Measurements from ENCODE around the gene ARID1B. TPM values are rescaled to one million over a fixed set of nuclear protein-coding genes. Genes with fewer than 3 reads are reported as not detected.

ARID1B gene
- total and polyA plus RNA-seq, 10 of the 15 experiments (the other 5 are each of a cell fraction or from before 2014, with no cell fraction given): 24.7 to 133 (median 54.6) TPM

- ATAC-seq (peak; percentile 37), FAIRE-seq (no peak), DNase-seq (ENCODE audit: low read depth, low spot score) (no peak)
- peaks cover 92% of the 10 kb centered on the region for H3K79me2 ChIP-seq (ENCODE audit: control insufficient read depth, insufficient read depth, low read length)
- ChIA-PET RAD21 (ENCODE audit: unreplicated experiment) (interaction anchor here (1.1 to 1.2 kb wide), 2 partner anchors 11 to 46 kb away, joined by 3 to 4 read pairs; no protein-coding TSS in a partner anchor), SMC1A (ENCODE audit: uncharacterized antibody, unreplicated experiment) (interaction anchor here (1.2 to 3.2 kb wide), 4 partner anchors 10 to 100 kb away, joined by 3 to 17 read pairs (median 4); no protein-coding TSS in a partner anchor), CTCF (interaction anchor here (2.9 kb wide), 1 partner anchor 10 kb away, joined by 11 read pairs; no protein-coding TSS in a partner anchor), POLR2A (no interaction called here)
- no TSS peak for BruUV-seq (replicated peaks)
- peak overlapping the region; percentile 75 for H3K4me2 ChIP-seq (ENCODE audit: control insufficient read depth, insufficient read depth)
- peaks cover 47% of the 10 kb centered on the region for H3K4me1 ChIP-seq (ENCODE audit: control insufficient read depth, insufficient read depth, low read length)
- H2AFZ ChIP-seq (ENCODE audit: control insufficient read depth, low read depth, low read length): no peak overlapping the region; the same call in 1 of the 2 replicates
- no peaks in the 10 kb centered on the region; the same call in 1 of the 3 replicates for H3K9me3 ChIP-seq (replicated peaks; ENCODE audit: control insufficient read depth, insufficient read depth, low read length)
- H3K4me3 ChIP-seq: peak overlapping the region; percentile 9; the same call in 1 of the 2 replicates
- H3K36me3 ChIP-seq (ENCODE audit: control insufficient read depth in 2 of 2, insufficient read depth in 2 of 2, low read length in 1 of 2): peaks cover 0 to 3% of the 10 kb centered on the region in 2 experiments; a peak in 1 of 4 replicates
- H4K20me1 ChIP-seq (ENCODE audit: control insufficient read depth, insufficient read depth): no peaks in the 10 kb centered on the region; the same call in 1 of the 2 replicates
- WGBS (ENCODE audit: insufficient coverage, insufficient replicate concordance, low lambda C conversion rate, missing lambda C conversion rate): 56% methylated on average over 2 of the region's 2 CpGs
- TF ChIP-seq CBX5 (IDR thresholded peaks at IDR 0.05; ENCODE audit: low read depth): peak; percentile 48; the same call in 1 of the 2 replicates
- TF ChIP-seq KLF5 (IDR thresholded peaks at IDR 0.05; ENCODE audit: partially characterized antibody): no peak
- peak; percentile 31; the same call in 1 of the 2 replicates for TF ChIP-seq RELB (IDR thresholded peaks at IDR 0.05; ENCODE audit: low read depth)
- no peak for TF ChIP-seq SREBF2 (IDR thresholded peaks at IDR 0.05; ENCODE audit: low read length)
- no peaks in the 10 kb centered on the region for H3K27me3 ChIP-seq (replicated peaks in 1 of 2; ENCODE audit: control insufficient read depth in 2 of 2, insufficient read depth in 2 of 2, low read length in 1 of 2)
- in situ Hi-C loops (cut with MboI) (no loop called here), intact Hi-C loops (cut with micrococcal nuclease; ENCODE audit: unreplicated experiment) (loop anchor here (10.0 kb wide), 1 partner anchor 280 kb away; no protein-coding TSS in a partner anchor)
- H3K27ac ChIP-seq (ENCODE audit: control insufficient read depth, insufficient read depth): peak overlapping the region; percentile 64
- no peak overlapping the region for H3K9ac ChIP-seq (ENCODE audit: control insufficient read depth, insufficient read depth, low read length)
These were observed 197.7 kb downstream of the ARID1B start for GRCh38 chr6:156974830-156975261.

Data from GM12878 (cell line).